ENCODE data around the gene MAP3K15. TPM values are rescaled to one million over a fixed set of nuclear protein-coding genes. Genes with fewer than 3 reads are reported as not detected.

The MAP3K15 gene
- total and polyA plus RNA-seq, 10 of the 15 experiments (the other 5 are each of a cell fraction or from before 2014, with no cell fraction given), result 0.03 to 0.16 TPM; not detected in 8

DNA sequence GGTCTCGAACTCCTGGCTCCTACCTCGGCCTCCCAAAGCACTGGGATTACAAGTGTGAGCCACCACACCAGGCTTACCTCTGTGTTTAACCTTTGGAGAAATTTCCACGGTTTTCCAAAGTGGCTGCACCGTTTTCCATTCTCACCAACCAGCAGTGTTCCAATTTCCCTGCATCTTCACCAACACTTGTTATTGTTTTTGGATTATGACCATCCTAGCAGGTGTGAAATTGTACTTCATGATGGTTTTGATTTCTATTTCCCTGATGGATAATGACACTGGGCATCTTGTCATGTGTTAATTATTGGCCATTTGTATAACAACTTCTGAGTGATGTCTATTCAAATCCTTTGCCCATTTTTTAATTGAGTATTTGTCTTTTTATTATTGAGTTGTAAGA lies 2.7 kb upstream of the MAP3K15 start:
- Histone ChIP-seq H3K9ac (ENCODE audit: control insufficient read depth, insufficient read depth, low read length) (no peak overlapping the region), H3K79me2 (ENCODE audit: control insufficient read depth, insufficient read depth, low read length) (no peaks in the 10 kb centered on the region), H3K4me3 (no peak overlapping the region), H3K4me2 (ENCODE audit: control insufficient read depth, insufficient read depth) (no peak overlapping the region), H3K9me3 (replicated peaks; ENCODE audit: control insufficient read depth, insufficient read depth, low read length) (no peaks in the 10 kb centered on the region; the same call in 2 of the 3 replicates), H3K36me3 (ENCODE audit: control insufficient read depth in 2 of 2, insufficient read depth in 2 of 2, low read length in 1 of 2) (no peaks in the 10 kb centered on the region), H3K27ac (ENCODE audit: control insufficient read depth, insufficient read depth) (no peak overlapping the region), H3K27me3 (replicated peaks in 1 of 2; ENCODE audit: control insufficient read depth in 2 of 2, insufficient read depth in 2 of 2, low read length in 1 of 2) (no peaks in the 10 kb centered on the region), H2AFZ (ENCODE audit: control insufficient read depth, low read depth, low read length) (no peak overlapping the region), H3K4me1 (ENCODE audit: control insufficient read depth, insufficient read depth, low read length) (no peaks in the 10 kb centered on the region), H4K20me1 (ENCODE audit: control insufficient read depth, insufficient read depth) (no peaks in the 10 kb centered on the region)
- ChIA-PET POLR2A (no interaction called here), CTCF (no interaction called here), RAD21 (ENCODE audit: unreplicated experiment) (interaction anchor here (0.8 kb wide), 1 partner anchor 88 kb away, joined by 3 read pairs; no protein-coding TSS in a partner anchor), SMC1A (ENCODE audit: uncharacterized antibody, unreplicated experiment) (no interaction called here)
- no peak for TF ChIP-seq KLF5 (IDR thresholded peaks at IDR 0.05; ENCODE audit: partially characterized antibody)
- TF ChIP-seq, protein P1, sequence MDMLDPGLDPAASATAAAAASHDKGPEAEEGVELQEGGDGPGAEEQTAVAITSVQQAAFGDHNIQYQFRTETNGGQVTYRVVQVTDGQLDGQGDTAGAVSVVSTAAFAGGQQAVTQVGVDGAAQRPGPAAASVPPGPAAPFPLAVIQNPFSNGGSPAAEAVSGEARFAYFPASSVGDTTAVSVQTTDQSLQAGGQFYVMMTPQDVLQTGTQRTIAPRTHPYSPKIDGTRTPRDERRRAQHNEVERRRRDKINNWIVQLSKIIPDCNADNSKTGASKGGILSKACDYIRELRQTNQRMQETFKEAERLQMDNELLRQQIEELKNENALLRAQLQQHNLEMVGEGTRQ (IDR thresholded peaks at IDR 0.05; ENCODE audit: borderline replicate concordance, low read depth, low read length), result no peak
- no peak for TF ChIP-seq RAD21 (IDR thresholded peaks at IDR 0.05; ENCODE audit: insufficient read depth, low read depth, low read length)
- intact Hi-C loops (cut with micrococcal nuclease; ENCODE audit: unreplicated experiment), result no loop called here
- in situ Hi-C loops (cut with MboI), result no loop called here
- ATAC-seq (no peak), FAIRE-seq (no peak), DNase-seq (ENCODE audit: low read depth, low spot score) (no peak)
- BruUV-seq (replicated peaks), result no TSS peak
- WGBS (ENCODE audit: insufficient coverage, insufficient replicate concordance, low lambda C conversion rate, missing lambda C conversion rate), result 18% methylated on average over 4 of the region's 4 CpGs

DNA sequence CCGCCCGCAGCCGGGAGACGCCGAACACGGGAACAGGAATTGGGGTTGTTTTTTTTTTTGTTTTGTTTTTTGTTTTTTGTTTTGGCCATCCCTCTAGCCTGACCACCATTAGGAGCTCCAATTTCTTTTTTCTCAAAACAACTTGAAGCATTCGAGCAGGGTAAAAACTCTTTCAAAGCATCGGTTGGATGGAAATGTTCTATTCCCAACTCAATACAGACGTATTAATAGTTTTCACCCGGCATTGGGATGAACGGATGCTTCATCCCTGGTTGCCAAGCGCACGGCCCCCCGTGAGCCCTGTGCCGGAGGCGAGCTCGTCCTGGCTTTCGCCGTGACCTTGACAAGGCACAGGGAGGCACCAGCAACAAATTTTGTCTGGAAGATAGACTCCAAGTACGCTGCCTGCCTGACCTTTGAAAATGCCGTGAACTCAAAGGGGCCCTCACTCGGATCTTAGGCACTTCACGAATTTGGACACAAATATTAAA lies 352 bp upstream of the MAP3K15 start:
- CTCF ChIA-PET, result interaction anchor here (0.6 kb wide), 1 partner anchor 237 kb away, joined by 3 read pairs; no protein-coding TSS in a partner anchor
- no peak for FAIRE-seq
- TF ChIP-seq MTA3 (IDR thresholded peaks at IDR 0.05; ENCODE audit: borderline replicate concordance, low read length), result no peak
- no peak for TF ChIP-seq LARP7 (IDR thresholded peaks at IDR 0.05)
- no peak for TF ChIP-seq GABPA (IDR thresholded peaks at IDR 0.05; ENCODE audit: low read depth)
- TF ChIP-seq TBL1XR1 (IDR thresholded peaks at IDR 0.05; ENCODE audit: low read depth, low read length), result no peak
- TF ChIP-seq EP300 (IDR thresholded peaks at IDR 0.05; ENCODE audit: borderline replicate concordance in 1 of 2, control insufficient read depth in 1 of 2, low read depth in 2 of 2, low read length in 2 of 2), result no peak
- TF ChIP-seq, protein P2, sequence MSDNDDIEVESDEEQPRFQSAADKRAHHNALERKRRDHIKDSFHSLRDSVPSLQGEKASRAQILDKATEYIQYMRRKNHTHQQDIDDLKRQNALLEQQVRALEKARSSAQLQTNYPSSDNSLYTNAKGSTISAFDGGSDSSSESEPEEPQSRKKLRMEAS (IDR thresholded peaks at IDR 0.05; ENCODE audit: low read depth, low read length), result no peak
- no peak for TF ChIP-seq KAT2A (conservative IDR thresholded peaks at IDR 0.05; ENCODE audit: control insufficient read depth, low read depth, low read length)
- no peak for TF ChIP-seq MYC (IDR thresholded peaks at IDR 0.05; ENCODE audit: insufficient read depth, insufficient read length, insufficient replicate concordance, low read length, severe bottlenecking)
- TF ChIP-seq TARDBP (IDR thresholded peaks at IDR 0.05; ENCODE audit: borderline replicate concordance), result no peak
- no peak for TF ChIP-seq SRF (IDR thresholded peaks at IDR 0.05; ENCODE audit: low read depth in 2 of 2, low read length in 2 of 2)
- TF ChIP-seq HCFC1 (IDR thresholded peaks at IDR 0.05; ENCODE audit: low read length), result no peak

More for the DNA sequence above, 352 bp upstream of the MAP3K15 start:
- Histone ChIP-seq H3K79me2 (ENCODE audit: control insufficient read depth, insufficient read depth, low read length) (no peaks in the 10 kb centered on the region), H3K4me2 (ENCODE audit: control insufficient read depth, insufficient read depth) (peak overlapping the region; percentile 38; the same call in 1 of the 2 replicates), H3K9me3 (replicated peaks; ENCODE audit: control insufficient read depth, insufficient read depth, low read length) (no peaks in the 10 kb centered on the region; the same call in 2 of the 3 replicates), H3K27ac (ENCODE audit: control insufficient read depth, insufficient read depth) (no peak overlapping the region), H2AFZ (ENCODE audit: control insufficient read depth, low read depth, low read length) (no peak overlapping the region), H3K36me3 (ENCODE audit: control insufficient read depth in 2 of 2, insufficient read depth in 2 of 2, low read length in 1 of 2) (no peaks in the 10 kb centered on the region), H3K9ac (ENCODE audit: control insufficient read depth, insufficient read depth, low read length) (no peak overlapping the region), H4K20me1 (ENCODE audit: control insufficient read depth, insufficient read depth) (no peaks in the 10 kb centered on the region), H3K4me1 (ENCODE audit: control insufficient read depth, insufficient read depth, low read length) (no peaks in the 10 kb centered on the region), H3K27me3 (replicated peaks in 1 of 2; ENCODE audit: control insufficient read depth in 2 of 2, insufficient read depth in 2 of 2, low read length in 1 of 2) (no peaks in the 10 kb centered on the region), H3K4me3 (0 out of 2 replicates have a peak overlapping the region, but pooled peaks have one; percentile 27)
- in situ Hi-C loops (cut with MboI), result no loop called here
- ChIA-PET RAD21 (ENCODE audit: unreplicated experiment) (no interaction called here), POLR2A (no interaction called here), SMC1A (ENCODE audit: uncharacterized antibody, unreplicated experiment) (no interaction called here)
- DNase-seq (ENCODE audit: low read depth, low spot score) (no peak), ATAC-seq (no peak)
- intact Hi-C loops (cut with micrococcal nuclease; ENCODE audit: unreplicated experiment), result no loop called here
- no TSS peak for BruUV-seq (replicated peaks)
- WGBS (ENCODE audit: insufficient coverage, insufficient replicate concordance, low lambda C conversion rate, missing lambda C conversion rate), result 45% methylated on average over 22 of the region's 23 CpGs
